Type B pancreatic cell (in vitro differentiated cells): Measurements from ENCODE around the gene MOB4. TPM values are rescaled to one million over a fixed set of nuclear protein-coding genes. Genes with fewer than 3 reads are reported as not detected.
"Not testable (repeated sequence)": the region's sequence is repeated elsewhere in the genome, so short reads cannot be mapped to it uniquely, and the experiment has no call there.

Experiments used
- DNase-seq: peaks from one replicate; pipeline ENCODE4 v3.0.0; 2021; ENCODE audit warnings: mixed read lengths; ENCODE audit not compliant: unreplicated experiment; ENCODE audit errors: extremely low spot score
- H3K27ac Mint-ChIP-seq: 2 replicates; pipeline ENCODE4 v1.8.0; 2021; ENCODE audit warnings: mild to moderate bottlenecking, mixed read lengths
- H3K27me3 Mint-ChIP-seq: 2 replicates; pipeline ENCODE4 v1.8.0; 2021; ENCODE audit warnings: mixed read lengths
- H3K36me3 Mint-ChIP-seq: 2 replicates; pipeline ENCODE4 v1.8.0; 2021; ENCODE audit warnings: mixed read lengths
- H3K4me1 Mint-ChIP-seq: one replicate; pipeline ENCODE4 v1.8.0; 2021; ENCODE audit warnings: mixed read lengths; ENCODE audit not compliant: unreplicated experiment
- H3K4me3 Mint-ChIP-seq: 2 replicates; pipeline ENCODE4 v1.8.0; 2021; ENCODE audit warnings: mild to moderate bottlenecking, mixed read lengths
- H3K9me3 Mint-ChIP-seq: 2 replicates; pipeline ENCODE4 v1.8.0; 2021; ENCODE audit warnings: mixed read lengths
- long read RNA-seq: library from polyadenylated mRNA; unstranded; transcript quantifications from one replicate; pipeline ENCODE4 v2.0.0, GENCODE V29; 2020
- total RNA-seq: library from RNA; stranded (reverse); gene quantifications from 2 replicates; pipeline ENCODE4 v1.2.1, GENCODE V29; 2021; ENCODE audit warnings: low replicate concordance
- TF ChIP-seq, protein P1 (sequence below): fragments of 200-600 bp; sonication (generic); conservative IDR thresholded peaks from 2 replicates; pipeline ENCODE4 v1.5.0; 2021; ENCODE audit warnings: antibody characterized with exemption, mild to moderate bottlenecking

MOB4 gene
- total RNA-seq, result 27.3 and 30.7 TPM in 2 replicates
- long read RNA-seq, transcript MOB4-202 (8 exons, 3,986 nt), result major isoform, 232 of 264 reads
- long read RNA-seq, transcript MOB4-207 (7 exons, 1,021 nt), result minor isoform, 30 of 264 reads
- long read RNA-seq, partial matches to known transcripts, result 0 of 264 reads
- long read RNA-seq, other reads (novel, unspliced or antisense), result 2 of 264 reads

DNA sequence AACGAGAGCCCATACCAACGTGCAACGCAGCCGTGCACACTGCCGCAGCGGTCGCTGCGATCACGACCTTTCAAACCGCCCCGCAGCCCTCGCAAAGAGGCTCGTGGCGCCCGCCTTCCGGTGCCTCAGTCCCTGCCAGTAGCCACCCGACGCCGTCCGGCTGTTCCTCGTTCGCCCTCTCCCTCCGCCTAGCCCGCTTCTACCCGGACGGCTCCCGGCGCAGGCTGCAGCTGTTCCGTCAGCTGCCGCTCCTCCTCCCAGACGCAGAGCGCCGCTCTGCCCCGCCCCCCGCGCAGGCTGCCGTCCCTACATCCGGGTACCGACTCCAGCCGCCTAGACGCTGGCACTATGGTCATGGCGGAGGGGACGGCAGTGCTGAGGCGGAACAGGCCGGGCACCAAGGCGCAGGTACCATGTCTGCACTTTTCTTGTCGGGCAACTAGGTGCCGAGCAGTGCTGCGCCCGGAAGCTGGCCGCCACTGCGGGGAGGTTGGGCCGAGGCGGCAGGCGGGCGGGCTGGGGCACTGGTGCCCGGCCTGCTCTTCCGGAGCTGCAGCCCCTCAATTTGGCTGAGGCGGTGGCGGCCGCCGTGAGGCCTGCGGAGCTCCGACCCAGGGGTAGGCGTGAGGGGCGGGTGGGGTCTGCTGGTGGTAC is at the start of gene MOB4:
TSS of gene MOB4 (plus strand) at position 328 of the 654 bp plus-strand sequence. CDS start at position 349, 21 bp downstream.
- H3K36me3 Mint-ChIP-seq, result peaks cover 11% of the 10 kb centered on the region
- TF ChIP-seq, protein P1, sequence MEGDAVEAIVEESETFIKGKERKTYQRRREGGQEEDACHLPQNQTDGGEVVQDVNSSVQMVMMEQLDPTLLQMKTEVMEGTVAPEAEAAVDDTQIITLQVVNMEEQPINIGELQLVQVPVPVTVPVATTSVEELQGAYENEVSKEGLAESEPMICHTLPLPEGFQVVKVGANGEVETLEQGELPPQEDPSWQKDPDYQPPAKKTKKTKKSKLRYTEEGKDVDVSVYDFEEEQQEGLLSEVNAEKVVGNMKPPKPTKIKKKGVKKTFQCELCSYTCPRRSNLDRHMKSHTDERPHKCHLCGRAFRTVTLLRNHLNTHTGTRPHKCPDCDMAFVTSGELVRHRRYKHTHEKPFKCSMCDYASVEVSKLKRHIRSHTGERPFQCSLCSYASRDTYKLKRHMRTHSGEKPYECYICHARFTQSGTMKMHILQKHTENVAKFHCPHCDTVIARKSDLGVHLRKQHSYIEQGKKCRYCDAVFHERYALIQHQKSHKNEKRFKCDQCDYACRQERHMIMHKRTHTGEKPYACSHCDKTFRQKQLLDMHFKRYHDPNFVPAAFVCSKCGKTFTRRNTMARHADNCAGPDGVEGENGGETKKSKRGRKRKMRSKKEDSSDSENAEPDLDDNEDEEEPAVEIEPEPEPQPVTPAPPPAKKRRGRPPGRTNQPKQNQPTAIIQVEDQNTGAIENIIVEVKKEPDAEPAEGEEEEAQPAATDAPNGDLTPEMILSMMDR, result no peak
- DNase-seq, result peak; percentile 97
- peaks cover 18% of the 10 kb centered on the region for H3K4me1 Mint-ChIP-seq
- H3K4me3 Mint-ChIP-seq, result peak within 1 kb of the TSS; percentile 97
- H3K9me3 Mint-ChIP-seq, result peaks cover 6% of the 10 kb centered on the region
- H3K27me3 Mint-ChIP-seq, result no peaks in the 10 kb centered on the region
- H3K27ac Mint-ChIP-seq, result peak within 1 kb of the TSS; percentile 84

DNA sequence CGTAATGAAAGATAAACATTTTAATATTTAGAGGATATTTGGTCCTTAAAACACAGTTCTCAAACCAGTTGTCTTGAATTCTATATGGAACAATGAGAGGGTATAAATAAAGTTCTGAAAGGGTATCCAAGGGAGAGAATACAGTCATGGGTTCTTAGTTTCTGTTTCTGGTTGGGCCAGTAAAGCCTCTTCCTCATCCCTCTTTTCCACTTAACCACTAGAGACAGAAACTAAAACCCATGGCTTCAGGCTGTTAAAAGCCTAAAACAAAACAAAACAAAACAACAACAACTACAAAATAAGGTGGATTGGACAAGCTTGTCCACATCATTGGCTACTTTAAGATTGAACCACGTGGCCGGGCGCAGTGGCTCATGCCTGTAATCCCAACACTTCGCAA is 43.7 kb upstream of the MOB4 start:
- peaks cover 4% of the 10 kb centered on the region for H3K36me3 Mint-ChIP-seq
- H3K9me3 Mint-ChIP-seq, result no peaks in the 10 kb centered on the region
- H3K27ac Mint-ChIP-seq, result no peak overlapping the region
- no peaks in the 10 kb centered on the region for H3K4me1 Mint-ChIP-seq
- H3K27me3 Mint-ChIP-seq, result no peaks in the 10 kb centered on the region
- H3K4me3 Mint-ChIP-seq, result no peak overlapping the region
- TF ChIP-seq, protein P1, result no peak
- DNase-seq, result no peak

DNA sequence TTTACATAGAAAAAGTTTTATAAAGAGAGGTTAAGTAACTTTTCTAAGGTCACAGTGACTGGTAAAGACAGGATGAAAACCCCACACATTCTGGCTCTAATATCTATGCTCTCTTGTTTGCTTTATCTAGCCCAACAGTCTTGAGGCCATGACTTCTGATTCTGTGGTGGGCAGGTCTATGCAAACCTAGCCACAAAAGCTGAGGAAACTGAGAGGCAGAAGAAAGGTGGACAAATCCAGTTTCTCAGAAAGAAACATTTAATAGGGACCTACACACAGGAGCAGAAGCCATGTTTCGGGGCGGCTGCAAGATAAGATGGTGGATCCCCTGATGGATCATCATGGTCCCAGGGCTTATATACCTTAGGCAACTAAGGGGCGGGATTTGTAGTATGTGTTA is 38.1 kb upstream of the MOB4 start:
- Mint-ChIP-seq H3K9me3 (no peaks in the 10 kb centered on the region), H3K4me1 (no peaks in the 10 kb centered on the region), H3K4me3 (no peak overlapping the region), H3K27me3 (no peaks in the 10 kb centered on the region), H3K27ac (no peak overlapping the region), H3K36me3 (peaks cover 10% of the 10 kb centered on the region)
- no peak for DNase-seq
- TF ChIP-seq, protein P1, result no peak

DNA sequence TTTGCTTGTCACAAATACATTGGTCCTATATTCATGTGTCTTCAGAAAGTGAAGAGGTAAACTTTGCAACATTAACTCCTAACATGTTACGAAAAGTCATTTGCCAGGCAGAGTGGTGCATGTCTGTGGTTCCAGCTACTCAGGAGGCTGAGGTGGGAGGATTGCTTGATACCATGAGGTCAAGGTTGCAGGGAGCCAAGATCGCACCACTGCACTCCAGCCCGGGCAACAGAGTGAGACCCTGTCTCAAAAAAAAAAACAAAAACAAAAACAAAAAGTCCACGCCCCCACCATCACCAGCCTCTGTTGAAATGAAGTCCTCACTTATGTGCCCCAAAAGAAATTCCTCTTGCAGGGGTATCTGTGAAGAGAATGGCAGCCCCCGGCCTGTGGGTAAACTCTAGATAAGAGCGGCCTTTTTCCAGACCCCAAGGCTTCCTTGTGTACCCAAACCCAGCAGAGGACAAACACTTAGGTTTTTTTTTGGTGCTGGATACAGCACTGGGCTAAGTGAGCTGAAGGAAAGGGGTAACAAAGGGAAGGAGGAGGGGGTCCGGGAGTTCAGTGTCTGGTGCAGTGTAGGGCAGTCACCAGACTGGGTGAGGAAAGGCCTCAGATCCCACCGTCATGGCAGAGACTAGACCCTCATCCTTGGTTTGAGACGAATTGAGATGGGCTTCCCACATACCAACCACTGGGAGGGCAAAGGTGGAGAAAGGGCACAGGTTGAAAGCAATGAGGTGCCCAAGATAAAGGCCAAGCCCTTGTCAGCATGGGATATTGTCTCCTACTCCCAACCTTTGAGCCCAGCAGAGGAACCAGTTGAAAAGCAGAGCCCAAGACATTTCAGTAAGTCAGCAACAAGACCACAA is 35.5 kb upstream of the MOB4 start:
- no peak overlapping the region for H3K27ac Mint-ChIP-seq
- no peaks in the 10 kb centered on the region for H3K27me3 Mint-ChIP-seq
- no peak for DNase-seq
- TF ChIP-seq, protein P1, result no peak
- no peaks in the 10 kb centered on the region for H3K9me3 Mint-ChIP-seq
- H3K4me1 Mint-ChIP-seq, result no peaks in the 10 kb centered on the region
- H3K4me3 Mint-ChIP-seq, result no peak overlapping the region
- peaks cover 15% of the 10 kb centered on the region for H3K36me3 Mint-ChIP-seq

DNA sequence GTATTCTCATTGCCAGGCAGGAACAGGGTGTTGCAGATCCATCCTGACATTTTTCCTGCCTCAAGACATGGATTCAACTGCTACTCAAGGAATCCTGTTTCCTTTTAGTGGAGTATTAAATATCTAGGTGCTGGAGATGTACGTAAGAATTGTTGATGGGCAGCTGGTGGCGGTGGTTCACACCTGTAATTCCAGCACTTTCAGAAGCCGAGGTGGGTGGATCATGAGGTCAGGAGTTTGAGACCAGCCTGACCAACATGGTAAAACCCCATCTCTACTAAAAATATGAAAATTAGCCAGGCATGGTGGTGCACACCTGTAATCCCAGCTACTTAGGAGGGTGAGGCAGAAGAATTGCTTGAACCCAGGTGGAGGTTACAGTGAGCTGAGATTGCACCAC is 31.6 kb upstream of the MOB4 start:
- peaks cover 35% of the 10 kb centered on the region for H3K36me3 Mint-ChIP-seq

DNA sequence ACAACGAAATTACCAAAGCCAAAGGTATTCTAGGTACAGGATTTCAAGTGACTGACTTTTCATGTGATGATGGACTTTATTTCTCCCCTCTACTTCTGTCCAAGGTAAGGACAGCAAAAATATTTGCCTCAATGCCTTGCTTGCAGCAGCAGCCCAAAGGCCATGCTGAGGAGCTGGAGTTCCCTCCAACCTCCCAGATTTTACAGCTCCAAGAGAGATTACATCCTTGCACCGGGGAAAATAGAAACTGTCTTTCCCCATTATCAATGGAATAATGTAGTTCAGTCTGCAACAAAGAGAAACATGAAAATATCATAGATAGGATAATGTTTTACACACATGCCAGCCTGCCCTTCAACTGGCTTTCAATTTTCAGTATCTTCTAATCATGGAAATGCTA is 29.7 kb upstream of the MOB4 start:
- no peaks in the 10 kb centered on the region for H3K27me3 Mint-ChIP-seq
- no peaks in the 10 kb centered on the region for H3K4me1 Mint-ChIP-seq
- H3K36me3 Mint-ChIP-seq, result peaks cover 43% of the 10 kb centered on the region
- no peak overlapping the region for H3K27ac Mint-ChIP-seq
- no peaks in the 10 kb centered on the region for H3K9me3 Mint-ChIP-seq
- TF ChIP-seq, protein P1, result no peak
- no peak overlapping the region for H3K4me3 Mint-ChIP-seq
- DNase-seq, result no peak

More for the DNA sequence above, 31.6 kb upstream of the MOB4 start:
- H3K4me3 Mint-ChIP-seq, H3K4me1 Mint-ChIP-seq, H3K27ac Mint-ChIP-seq, H3K27me3 Mint-ChIP-seq, DNase-seq, H3K9me3 Mint-ChIP-seq: not testable (repeated sequence)
